ENCODE results near the gene SFXN5. TPM values are rescaled to one million over a fixed set of nuclear protein-coding genes. Genes with fewer than 3 reads are reported as not detected.

Gene SFXN5
- total RNA-seq, 2 donors from 2014 or later: 16.6 to 18.1 TPM

- Histone ChIP-seq H3K4me1 (ENCODE audit: control insufficient read depth in 1 of 2, low read depth in 2 of 2) (no peaks in the 10 kb centered on the region), H3K27ac (no peak overlapping the region), H3K27me3 (replicated peaks; ENCODE audit: insufficient read depth) (no peaks in the 10 kb centered on the region), H3K36me3 (no peaks in the 10 kb centered on the region), H3K4me3 (no peak overlapping the region), H3K9me3 (no peaks in the 10 kb centered on the region)
- no peak for DNase-seq (ENCODE audit: low spot score)
- TF ChIP-seq CTCF (IDR thresholded peaks at IDR 0.05): no peak
- ATAC-seq (ENCODE audit: insufficient number of reproducible peaks, low FRiP score, low read depth): no peak
These were observed 88.6 kb downstream of the SFXN5 start for GRCh38 chr2:72982781-72983499.

GRCh38 chr2:72982219-72982618 is 89.3 kb downstream of the SFXN5 start:
- no peak for ATAC-seq (ENCODE audit: insufficient number of reproducible peaks, low FRiP score, low read depth)
- H3K4me1 ChIP-seq (ENCODE audit: control insufficient read depth in 1 of 2, low read depth in 2 of 2): no peaks in the 10 kb centered on the region
- H3K36me3 ChIP-seq: no peaks in the 10 kb centered on the region
- no peak overlapping the region for H3K27ac ChIP-seq
- no peak overlapping the region for H3K4me3 ChIP-seq
- TF ChIP-seq CTCF (IDR thresholded peaks at IDR 0.05): no peak
- no peak for DNase-seq (ENCODE audit: low spot score)
- no peaks in the 10 kb centered on the region for H3K9me3 ChIP-seq
- H3K27me3 ChIP-seq (replicated peaks; ENCODE audit: insufficient read depth): no peaks in the 10 kb centered on the region

GRCh38 chr2:72981536-72981935 is 90.0 kb downstream of the SFXN5 start:
- no peak overlapping the region for H3K27ac ChIP-seq
- TF ChIP-seq CTCF (IDR thresholded peaks at IDR 0.05): no peak
- no peaks in the 10 kb centered on the region for H3K36me3 ChIP-seq
- no peaks in the 10 kb centered on the region for H3K4me1 ChIP-seq (ENCODE audit: control insufficient read depth in 1 of 2, low read depth in 2 of 2)
- no peaks in the 10 kb centered on the region for H3K9me3 ChIP-seq
- ATAC-seq (ENCODE audit: insufficient number of reproducible peaks, low FRiP score, low read depth): no peak
- H3K4me3 ChIP-seq: no peak overlapping the region
- no peak for DNase-seq (ENCODE audit: low spot score)
- no peaks in the 10 kb centered on the region for H3K27me3 ChIP-seq (replicated peaks; ENCODE audit: insufficient read depth)

DNA sequence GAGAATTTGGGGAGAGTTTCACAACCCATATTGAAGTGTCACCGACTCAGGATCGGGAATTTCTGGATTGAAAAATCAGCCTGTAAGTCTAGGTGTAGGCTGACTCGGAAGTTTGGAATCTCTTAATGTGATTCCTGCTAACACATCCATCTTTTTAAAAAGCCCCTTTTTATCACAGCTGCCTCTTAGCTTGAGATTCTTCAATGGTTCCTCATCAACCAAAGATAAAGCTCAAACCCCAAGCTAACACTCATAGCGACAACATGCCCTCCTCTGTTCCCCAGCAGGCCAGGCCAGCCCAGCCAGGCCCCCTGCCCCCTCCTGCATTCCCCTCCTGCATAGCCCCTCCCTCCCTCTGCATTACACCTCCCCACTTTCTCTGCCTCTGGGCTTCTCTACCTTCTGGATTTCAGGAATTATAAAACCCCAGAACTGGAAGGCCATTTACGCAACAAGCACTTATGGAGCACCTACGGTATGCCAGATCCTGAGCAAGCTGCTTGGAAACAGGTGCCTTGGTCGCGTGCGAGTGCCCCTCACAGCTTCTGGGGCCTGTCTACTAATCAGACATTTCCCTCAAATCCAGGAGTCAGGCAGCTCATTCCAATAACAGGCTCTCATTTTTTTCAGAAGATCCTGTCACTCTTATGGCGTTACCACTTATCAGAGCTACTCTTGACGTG is 90.8 kb downstream of the SFXN5 start:
- DNase-seq (ENCODE audit: low spot score) (no peak), ATAC-seq (ENCODE audit: insufficient number of reproducible peaks, low FRiP score, low read depth) (no peak)
- no peaks in the 10 kb centered on the region for H3K27me3 ChIP-seq (replicated peaks; ENCODE audit: insufficient read depth)
- no peaks in the 10 kb centered on the region for H3K4me1 ChIP-seq (ENCODE audit: control insufficient read depth in 1 of 2, low read depth in 2 of 2)
- no peak overlapping the region for H3K4me3 ChIP-seq
- no peaks in the 10 kb centered on the region for H3K9me3 ChIP-seq
- H3K36me3 ChIP-seq: no peaks in the 10 kb centered on the region
- TF ChIP-seq CTCF (IDR thresholded peaks at IDR 0.05): no peak
- no peak overlapping the region for H3K27ac ChIP-seq

DNA sequence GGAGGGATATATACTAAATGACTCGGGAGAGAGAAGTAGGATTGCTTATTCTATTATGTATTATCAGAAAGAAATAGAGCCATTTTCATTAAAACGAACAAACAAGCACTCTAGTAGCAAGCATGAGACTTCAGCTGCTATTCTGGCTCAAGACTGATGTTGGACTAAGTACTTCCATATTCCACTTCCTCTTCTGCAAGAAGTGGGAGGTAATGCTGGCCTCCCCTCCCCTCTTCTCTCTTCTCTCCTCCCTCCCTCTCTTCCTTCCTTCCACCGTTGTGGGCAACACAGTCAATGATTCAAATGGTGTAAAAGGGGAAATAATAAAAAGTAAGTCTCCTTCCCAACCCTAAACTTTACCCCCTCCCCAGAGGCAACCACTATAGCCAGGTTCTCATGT is 91.6 kb downstream of the SFXN5 start:
- ATAC-seq (ENCODE audit: insufficient number of reproducible peaks, low FRiP score, low read depth) (no peak), DNase-seq (ENCODE audit: low spot score) (no peak)
- Histone ChIP-seq H3K27ac (no peak overlapping the region), H3K4me1 (ENCODE audit: control insufficient read depth in 1 of 2, low read depth in 2 of 2) (no peaks in the 10 kb centered on the region), H3K27me3 (replicated peaks; ENCODE audit: insufficient read depth) (no peaks in the 10 kb centered on the region), H3K36me3 (no peaks in the 10 kb centered on the region), H3K4me3 (no peak overlapping the region), H3K9me3 (no peaks in the 10 kb centered on the region)
- no peak for TF ChIP-seq CTCF (IDR thresholded peaks at IDR 0.05)
